SW480 (cell line): ENCODE data around the gene TBC1D4.
A peak's percentile ranks its signal among the peaks of the same experiment; 100 is the strongest.
"Not testable (repeated sequence)": the region's sequence is repeated elsewhere in the genome, so short reads cannot be mapped to it uniquely, and the experiment has no call there.

Source experiments
- DNase-seq: peaks from one replicate; pipeline ENCODE4 v3.0.0-alpha.2; 2016; ENCODE audit warnings: low spot score

The TBC1D4 gene

GRCh38 chr13:75454497-75454896 is 27.5 kb downstream of the TBC1D4 start:
- no peak for DNase-seq

- no peak for DNase-seq
These were observed 29.4 kb downstream of the TBC1D4 start for GRCh38 chr13:75452564-75452963.

DNA sequence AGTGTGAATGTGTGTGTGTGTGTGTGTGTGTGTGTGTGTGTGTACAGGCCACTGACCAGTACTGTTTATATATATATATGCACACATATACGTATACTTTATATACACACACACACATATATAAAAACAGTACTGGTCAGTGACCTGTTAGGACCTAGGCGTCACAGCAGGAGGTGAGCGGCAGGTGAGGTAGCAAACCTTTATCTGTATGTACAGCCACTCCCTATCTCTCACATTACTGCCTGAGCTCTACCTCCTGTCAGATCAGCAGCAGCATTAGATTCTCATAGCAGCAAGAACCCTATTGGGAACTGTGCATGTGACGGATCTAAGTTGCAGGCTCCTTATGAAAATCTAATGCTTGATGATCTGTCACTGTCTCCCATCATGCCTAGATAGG is 34.5 kb downstream of the TBC1D4 start:
- no peak for DNase-seq

- DNase-seq: no peak
These were observed 35.1 kb downstream of the TBC1D4 start for GRCh38 chr13:75446874-75447273.

DNA sequence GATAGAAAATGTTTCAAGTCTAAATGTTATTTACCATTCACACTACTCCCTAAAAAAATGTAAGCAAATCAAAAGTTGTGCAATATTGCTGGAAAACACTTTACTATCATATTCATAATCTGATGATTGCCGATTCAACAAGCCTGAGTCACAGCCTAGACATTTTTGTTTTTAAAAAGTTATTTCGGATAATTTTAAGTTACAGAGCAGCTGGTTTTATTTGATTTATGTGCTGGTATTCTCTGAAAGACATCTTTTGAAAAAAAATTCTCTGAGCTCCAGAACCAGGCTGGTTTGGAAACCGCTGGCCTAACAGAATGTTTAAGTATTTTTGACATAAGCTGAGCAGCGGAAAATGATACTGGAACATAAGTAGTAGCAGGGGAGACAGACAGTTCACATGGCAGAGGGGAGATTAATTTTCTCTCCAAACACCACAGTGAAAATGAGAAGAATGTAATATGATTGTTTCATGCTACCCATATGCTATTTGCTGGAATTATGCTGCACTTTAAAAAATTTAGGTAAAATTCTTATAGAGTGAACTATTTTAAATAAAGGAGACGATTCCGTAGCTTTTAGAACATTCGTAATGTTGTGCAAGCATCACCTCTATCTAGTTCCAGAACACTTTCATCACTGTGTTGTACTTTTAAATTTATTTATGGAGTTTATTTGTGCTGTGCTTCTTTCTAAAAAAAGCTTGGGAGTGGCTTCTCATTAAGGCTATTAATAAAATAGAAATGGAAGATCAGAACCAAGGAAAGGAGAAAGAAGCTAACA is 36.1 kb downstream of the TBC1D4 start:
- DNase-seq: no peak

- DNase-seq: no peak
These were observed 38.0 kb downstream of the TBC1D4 start for GRCh38 chr13:75444016-75444415.

DNA sequence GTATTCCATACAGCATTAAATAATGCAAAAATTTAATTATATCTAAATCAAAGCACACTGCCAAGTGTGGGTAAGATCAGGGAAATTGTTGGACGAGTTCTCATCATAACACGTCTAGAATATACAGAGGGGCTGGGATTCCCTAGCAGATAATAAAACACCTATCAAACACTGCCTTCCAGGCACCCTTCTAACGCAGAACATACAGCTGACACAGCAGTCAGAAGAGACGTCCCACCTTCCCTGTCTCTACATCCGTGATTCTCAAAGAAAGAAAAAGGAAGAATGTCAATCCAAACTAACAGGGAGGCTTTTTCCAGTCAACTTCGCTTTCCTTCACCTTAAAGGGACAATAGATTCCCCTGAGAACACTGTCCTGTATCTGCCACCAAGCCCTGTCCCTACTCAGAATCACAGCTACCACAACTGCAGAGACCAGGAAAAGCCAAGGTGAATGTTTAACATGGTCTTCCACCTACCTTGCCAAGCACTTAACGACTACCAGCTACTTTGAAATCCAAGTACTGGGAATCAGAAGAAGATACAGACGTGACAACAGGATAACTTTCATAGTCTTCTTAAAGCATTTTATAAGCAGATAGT is 38.5 kb downstream of the TBC1D4 start:
- no peak for DNase-seq

GRCh38 chr13:75442736-75443234 is 39.2 kb downstream of the TBC1D4 start:
- no peak for DNase-seq

DNA sequence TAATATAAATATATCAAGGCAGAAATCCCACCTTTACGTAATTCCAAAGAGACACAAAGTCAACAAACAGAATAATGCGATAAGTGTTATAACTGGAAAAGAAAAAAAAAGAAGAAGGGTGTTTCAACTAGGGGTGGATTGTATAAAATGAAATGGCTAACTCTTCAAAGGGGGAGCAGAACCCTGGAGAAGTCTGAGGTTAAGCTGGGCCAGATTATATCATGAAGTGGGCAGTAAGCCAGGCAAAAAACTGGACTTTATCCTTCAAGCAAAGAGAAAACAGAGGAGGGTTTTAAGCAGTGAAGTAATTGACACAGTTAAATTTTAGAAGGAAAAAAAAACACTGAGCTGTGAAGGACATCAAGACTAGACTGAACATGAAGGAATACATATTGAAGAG is 41.9 kb downstream of the TBC1D4 start:
- DNase-seq: no peak

- no peak for DNase-seq
These were observed 44.2 kb downstream of the TBC1D4 start for GRCh38 chr13:75437582-75438318.

DNA sequence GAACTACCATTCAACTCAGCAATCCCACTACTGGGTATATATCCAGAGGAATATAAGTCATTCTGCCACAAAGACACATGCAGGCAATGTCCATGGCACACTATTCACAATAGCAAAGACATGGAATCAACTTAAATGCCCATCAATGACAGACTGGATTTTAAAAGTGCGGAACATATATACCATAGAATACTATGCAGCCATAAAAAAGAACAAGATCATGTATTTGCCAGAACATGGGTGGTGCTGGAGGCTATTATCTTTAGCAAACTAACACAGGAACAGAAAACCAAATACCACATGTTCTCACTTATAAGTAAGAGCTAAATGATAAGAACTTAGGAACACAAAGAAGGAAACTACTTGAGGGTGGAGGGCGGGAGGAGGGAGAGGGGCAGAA is 47.8 kb downstream of the TBC1D4 start:
- DNase-seq: not testable (repeated sequence)

DNA sequence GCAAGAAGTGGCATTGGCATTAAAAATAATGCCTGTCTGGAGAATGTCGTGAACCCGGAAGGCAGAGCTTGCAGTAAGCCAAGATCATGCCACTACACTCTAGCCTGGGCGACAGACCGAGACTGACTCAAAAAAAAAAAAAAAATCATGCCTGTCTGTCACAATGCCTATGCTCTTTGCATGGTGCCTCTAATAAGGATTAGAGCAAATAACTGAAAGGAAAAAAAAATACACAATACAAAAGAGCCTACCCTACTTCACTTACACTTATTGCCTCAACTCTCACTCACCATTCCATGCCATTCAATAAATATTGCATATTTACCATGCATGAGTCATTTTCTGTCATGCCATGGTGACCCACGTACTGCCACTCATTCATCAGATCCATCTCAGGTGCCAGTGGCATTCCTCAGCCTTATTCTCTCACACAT is 49.1 kb downstream of the TBC1D4 start:
- DNase-seq: peak; percentile 4

DNA sequence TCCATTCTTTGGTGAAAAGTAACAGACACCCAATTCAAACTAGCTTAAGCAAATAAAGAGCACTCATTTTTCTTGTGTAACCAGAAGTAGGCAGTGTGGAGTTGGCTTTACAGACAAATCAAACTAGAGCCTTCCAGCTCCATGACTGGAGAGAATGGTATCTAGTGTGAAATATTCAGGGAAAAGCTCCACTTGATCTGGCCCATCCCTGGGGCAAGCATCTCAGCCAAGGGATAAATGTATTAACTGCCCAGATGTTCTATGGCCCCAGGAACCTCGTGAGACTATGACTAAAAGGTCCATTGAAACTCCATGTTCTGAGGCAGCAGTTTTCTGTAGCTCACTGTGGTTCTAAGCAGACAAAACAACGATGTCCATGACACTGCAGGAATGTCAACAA is 49.9 kb downstream of the TBC1D4 start:
- DNase-seq: no peak

GRCh38 chr13:75430436-75431209 is 51.3 kb downstream of the TBC1D4 start:
- DNase-seq: no peak

DNA sequence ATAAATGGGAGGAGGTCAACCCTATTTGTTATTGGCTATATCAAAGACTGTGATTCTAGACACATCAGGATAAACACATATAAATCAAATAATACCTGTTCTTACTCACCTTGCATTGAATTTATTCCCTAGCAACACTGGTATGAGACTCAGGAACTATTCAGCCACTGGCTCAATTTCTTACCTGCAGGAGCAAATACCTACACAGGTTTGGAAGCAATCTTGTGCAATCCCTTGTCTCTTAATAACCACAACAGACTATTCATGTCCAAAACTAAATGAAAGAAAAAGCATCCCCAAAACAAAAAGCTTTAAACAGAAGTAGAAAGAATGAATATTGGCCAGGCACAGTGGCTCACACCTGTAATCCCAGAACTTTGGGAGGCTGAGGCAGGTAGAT is 55.5 kb downstream of the TBC1D4 start:
- no peak for DNase-seq

- no peak for DNase-seq
These were observed 56.6 kb downstream of the TBC1D4 start for GRCh38 chr13:75425216-75426009.

- DNase-seq: no peak
These were observed 58.0 kb downstream of the TBC1D4 start for GRCh38 chr13:75423946-75424345.

- DNase-seq: no peak
These were observed 59.9 kb downstream of the TBC1D4 start for GRCh38 chr13:75422028-75422427.

DNA sequence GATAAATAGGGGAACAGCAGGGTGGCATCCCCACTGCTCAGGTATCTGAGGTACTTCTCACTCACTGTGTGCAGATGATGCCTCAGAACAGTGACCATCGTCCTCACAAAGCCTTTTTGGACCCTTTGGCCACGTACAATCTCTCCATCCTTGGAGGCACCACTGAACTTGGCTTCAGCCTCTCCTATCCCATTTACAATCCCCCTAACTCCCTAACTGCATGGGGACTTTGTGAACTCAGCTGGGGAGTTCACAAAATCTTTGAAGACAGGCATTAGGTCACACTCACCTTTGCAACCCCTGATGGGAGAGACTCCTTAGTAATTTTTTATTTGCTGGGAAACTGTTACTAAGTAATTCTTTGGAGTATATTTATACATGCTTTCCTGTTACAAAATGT is 60.8 kb downstream of the TBC1D4 start:
- no peak for DNase-seq

DNA sequence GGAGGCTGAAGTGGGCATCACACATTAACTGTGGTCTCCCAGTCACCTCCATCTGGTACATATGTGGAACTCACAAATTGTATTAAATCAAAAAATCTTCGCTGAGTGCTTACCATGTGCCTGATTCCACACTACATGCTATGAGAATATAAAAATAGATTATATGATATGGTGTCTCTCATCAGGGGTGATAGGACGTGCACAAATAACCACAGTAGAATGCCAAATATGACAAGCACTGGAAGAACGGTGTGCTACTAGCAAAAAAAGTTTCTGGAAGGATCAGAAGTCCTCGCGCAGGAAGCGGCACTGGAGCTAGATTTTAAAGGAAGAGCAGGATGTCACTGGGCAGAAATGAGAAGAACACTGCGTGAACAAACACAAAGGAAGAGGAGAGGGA is 62.3 kb downstream of the TBC1D4 start:
- DNase-seq: no peak

DNA sequence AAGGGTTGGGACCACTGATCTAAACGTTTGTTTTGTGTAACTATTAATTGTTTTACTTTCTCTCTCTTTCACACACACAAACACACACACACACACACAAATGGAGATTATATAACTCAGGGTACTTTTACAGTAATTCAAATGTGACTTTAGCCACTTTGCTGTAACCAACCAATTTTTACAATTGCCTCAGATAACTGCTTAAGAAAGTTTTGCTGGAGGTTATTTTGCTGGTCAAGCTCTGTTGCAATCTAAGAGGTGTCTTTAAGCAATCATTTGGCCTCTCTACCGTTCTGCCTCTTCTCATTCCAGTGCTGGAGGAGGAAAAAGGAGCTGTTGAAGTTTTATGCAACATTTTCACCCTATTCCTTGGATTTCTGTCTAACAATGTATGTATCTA is 63.0 kb downstream of the TBC1D4 start:
- DNase-seq: no peak
